ENCODE results near the gene DPH7. TPM values are rescaled to one million over a fixed set of nuclear protein-coding genes. Genes with fewer than 3 reads are reported as not detected.
"Not testable (repeated sequence)": the region's sequence is repeated elsewhere in the genome, so short reads cannot be mapped to it uniquely, and the experiment has no call there.

DPH7 gene
- total RNA-seq, 1 donor from 2014 or later = 39.5 TPM

- no peak for DNase-seq (ENCODE audit: extremely low spot score, unreplicated experiment)
- H3K9me3 Mint-ChIP-seq (ENCODE audit: unreplicated experiment) = no peaks in the 10 kb centered on the region
- H3K4me3 Mint-ChIP-seq (ENCODE audit: unreplicated experiment) = no peak overlapping the region
- H3K27me3 Mint-ChIP-seq (ENCODE audit: unreplicated experiment) = no peaks in the 10 kb centered on the region
- TF ChIP-seq CTCF (IDR thresholded peaks at IDR 0.05) = no peak
- H3K27ac Mint-ChIP-seq (ENCODE audit: unreplicated experiment) = no peak overlapping the region
- peaks cover 4% of the 10 kb centered on the region for H3K4me1 Mint-ChIP-seq (ENCODE audit: unreplicated experiment)
- no peaks in the 10 kb centered on the region for H3K36me3 Mint-ChIP-seq (ENCODE audit: unreplicated experiment)
Observed at GRCh38 chr9:137515338-137515724, 63.4 kb downstream of the DPH7 start.

- H3K27me3 Mint-ChIP-seq (ENCODE audit: unreplicated experiment) = no peaks in the 10 kb centered on the region
- peaks cover 4% of the 10 kb centered on the region for H3K4me1 Mint-ChIP-seq (ENCODE audit: unreplicated experiment)
- TF ChIP-seq CTCF (IDR thresholded peaks at IDR 0.05) = no peak
- DNase-seq (ENCODE audit: extremely low spot score, unreplicated experiment) = no peak
- no peak overlapping the region for H3K27ac Mint-ChIP-seq (ENCODE audit: unreplicated experiment)
- no peak overlapping the region for H3K4me3 Mint-ChIP-seq (ENCODE audit: unreplicated experiment)
- H3K36me3 Mint-ChIP-seq (ENCODE audit: unreplicated experiment) = no peaks in the 10 kb centered on the region
- H3K9me3 Mint-ChIP-seq (ENCODE audit: unreplicated experiment) = no peaks in the 10 kb centered on the region
Observed at GRCh38 chr9:137514691-137515337, 63.9 kb downstream of the DPH7 start.

GRCh38 chr9:137513801-137514570 is 64.7 kb downstream of the DPH7 start:
- not testable (repeated sequence) for H3K4me1 Mint-ChIP-seq (ENCODE audit: unreplicated experiment); H3K36me3 Mint-ChIP-seq (ENCODE audit: unreplicated experiment); DNase-seq (ENCODE audit: extremely low spot score, unreplicated experiment); H3K9me3 Mint-ChIP-seq (ENCODE audit: unreplicated experiment); H3K27ac Mint-ChIP-seq (ENCODE audit: unreplicated experiment); H3K4me3 Mint-ChIP-seq (ENCODE audit: unreplicated experiment); H3K27me3 Mint-ChIP-seq (ENCODE audit: unreplicated experiment)

DNA sequence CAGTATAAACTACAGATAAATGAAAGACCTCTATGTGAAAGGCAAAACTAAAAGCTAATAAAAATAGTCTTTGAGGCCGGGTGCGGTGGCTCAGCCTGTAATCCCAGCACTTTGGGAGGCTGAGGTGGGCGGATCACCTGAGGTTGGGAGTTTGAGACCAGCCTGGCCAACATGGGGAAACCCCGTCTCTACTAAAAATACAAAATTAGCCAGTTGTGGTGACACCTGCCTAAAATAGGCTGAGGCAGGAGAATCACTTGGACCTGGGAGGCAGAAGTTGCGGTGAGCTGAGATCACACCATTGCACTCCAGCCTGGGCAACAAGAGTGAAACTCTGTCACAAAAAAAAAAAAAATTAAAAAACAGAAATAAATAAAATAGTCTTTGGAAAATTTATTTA is 65.6 kb downstream of the DPH7 start:
- not testable (repeated sequence) for H3K27ac Mint-ChIP-seq (ENCODE audit: unreplicated experiment); DNase-seq (ENCODE audit: extremely low spot score, unreplicated experiment); H3K4me1 Mint-ChIP-seq (ENCODE audit: unreplicated experiment); H3K36me3 Mint-ChIP-seq (ENCODE audit: unreplicated experiment); H3K27me3 Mint-ChIP-seq (ENCODE audit: unreplicated experiment); H3K9me3 Mint-ChIP-seq (ENCODE audit: unreplicated experiment); H3K4me3 Mint-ChIP-seq (ENCODE audit: unreplicated experiment)

GRCh38 chr9:137511758-137512463 is 66.8 kb downstream of the DPH7 start:
- H3K27me3 Mint-ChIP-seq (ENCODE audit: unreplicated experiment) = no peaks in the 10 kb centered on the region
- peaks cover 3% of the 10 kb centered on the region for H3K9me3 Mint-ChIP-seq (ENCODE audit: unreplicated experiment)
- H3K36me3 Mint-ChIP-seq (ENCODE audit: unreplicated experiment) = peaks cover 9% of the 10 kb centered on the region
- TF ChIP-seq CTCF (IDR thresholded peaks at IDR 0.05) = no peak
- H3K4me1 Mint-ChIP-seq (ENCODE audit: unreplicated experiment) = peaks cover 4% of the 10 kb centered on the region
- no peak for DNase-seq (ENCODE audit: extremely low spot score, unreplicated experiment)
- no peak overlapping the region for H3K4me3 Mint-ChIP-seq (ENCODE audit: unreplicated experiment)
- no peak overlapping the region for H3K27ac Mint-ChIP-seq (ENCODE audit: unreplicated experiment)

DNA sequence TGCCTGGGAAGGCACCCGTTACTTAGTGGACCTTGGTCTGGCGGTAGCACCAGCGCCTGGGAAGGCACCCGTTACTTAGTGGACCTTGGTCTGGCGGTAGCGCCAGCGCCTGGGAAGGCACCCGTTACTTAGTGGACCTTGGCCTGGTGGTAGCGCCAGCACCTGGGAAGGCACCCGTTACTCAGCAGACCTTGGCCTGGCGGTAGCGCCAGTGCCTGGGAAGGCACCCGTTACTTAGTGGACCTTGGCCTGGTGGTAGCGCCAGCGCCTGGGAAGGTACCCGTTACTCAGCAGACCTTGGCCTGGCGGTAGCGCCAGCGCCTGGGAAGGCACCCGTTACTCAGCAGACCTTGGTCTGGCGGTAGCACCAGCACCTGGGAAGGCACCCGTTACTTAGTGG is 67.6 kb downstream of the DPH7 start:
- H3K9me3 Mint-ChIP-seq (ENCODE audit: unreplicated experiment); H3K4me3 Mint-ChIP-seq (ENCODE audit: unreplicated experiment); H3K36me3 Mint-ChIP-seq (ENCODE audit: unreplicated experiment); H3K27ac Mint-ChIP-seq (ENCODE audit: unreplicated experiment); H3K4me1 Mint-ChIP-seq (ENCODE audit: unreplicated experiment); DNase-seq (ENCODE audit: extremely low spot score, unreplicated experiment); H3K27me3 Mint-ChIP-seq (ENCODE audit: unreplicated experiment): not testable (repeated sequence)

Measured in osteocyte (in vitro differentiated cells).